OCI-LY3 (cell line): ENCODE measurements around the gene ZNF234.

Experiments
- EZH2phosphoT487 ChIP-seq: fragments of 200-600 bp; shearing (Covaris generic); IDR thresholded peaks from 2 replicates; pipeline ENCODE4 v1.6.1; 2018; ENCODE audit warnings: antibody characterized with exemption, mixed run types, low read depth
- TF ChIP-seq, protein P1 (sequence below): fragments of 200-600, 300-600 bp; sonication (generic); IDR thresholded peaks from 2 replicates; pipeline ENCODE4 v1.5.1; 2014; ENCODE audit warnings: antibody characterized with exemption, low read length, low read depth

DNA sequence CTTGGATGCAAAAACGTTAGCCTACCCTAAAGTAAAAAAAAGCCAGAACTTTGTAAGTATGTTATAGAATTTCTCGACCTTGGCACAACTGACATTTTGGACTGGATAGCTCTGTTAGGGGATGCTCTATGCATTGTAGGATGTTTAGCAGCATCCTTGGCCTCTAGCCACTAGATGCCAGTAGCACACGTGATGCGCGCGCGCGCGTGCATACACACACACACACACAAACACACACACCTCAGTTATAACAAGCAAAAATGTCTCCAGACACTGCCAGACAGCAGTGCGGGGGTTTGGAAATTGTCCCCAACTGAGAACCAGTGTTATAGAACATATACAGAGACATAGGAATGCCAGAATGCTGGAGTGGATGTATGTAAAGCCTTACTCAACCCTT lies 40.8 kb downstream of the ZNF234 start:
- TF ChIP-seq, protein P1, sequence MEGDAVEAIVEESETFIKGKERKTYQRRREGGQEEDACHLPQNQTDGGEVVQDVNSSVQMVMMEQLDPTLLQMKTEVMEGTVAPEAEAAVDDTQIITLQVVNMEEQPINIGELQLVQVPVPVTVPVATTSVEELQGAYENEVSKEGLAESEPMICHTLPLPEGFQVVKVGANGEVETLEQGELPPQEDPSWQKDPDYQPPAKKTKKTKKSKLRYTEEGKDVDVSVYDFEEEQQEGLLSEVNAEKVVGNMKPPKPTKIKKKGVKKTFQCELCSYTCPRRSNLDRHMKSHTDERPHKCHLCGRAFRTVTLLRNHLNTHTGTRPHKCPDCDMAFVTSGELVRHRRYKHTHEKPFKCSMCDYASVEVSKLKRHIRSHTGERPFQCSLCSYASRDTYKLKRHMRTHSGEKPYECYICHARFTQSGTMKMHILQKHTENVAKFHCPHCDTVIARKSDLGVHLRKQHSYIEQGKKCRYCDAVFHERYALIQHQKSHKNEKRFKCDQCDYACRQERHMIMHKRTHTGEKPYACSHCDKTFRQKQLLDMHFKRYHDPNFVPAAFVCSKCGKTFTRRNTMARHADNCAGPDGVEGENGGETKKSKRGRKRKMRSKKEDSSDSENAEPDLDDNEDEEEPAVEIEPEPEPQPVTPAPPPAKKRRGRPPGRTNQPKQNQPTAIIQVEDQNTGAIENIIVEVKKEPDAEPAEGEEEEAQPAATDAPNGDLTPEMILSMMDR: no peak
- TF ChIP-seq EZH2phosphoT487: no peak
